GM18517 (cell line): ENCODE data around the gene ZNF559.
A peak's percentile ranks its signal among the peaks of the same experiment; 100 is the strongest.
"Not testable (repeated sequence)": the region's sequence is repeated elsewhere in the genome, so short reads cannot be mapped to it uniquely, and the experiment has no call there.

Source experiments
- ATAC-seq: cut with Tn5 transposase; IDR thresholded peaks from one replicate; pipeline ENCODE4 v1.9.1; 2021; ENCODE audit warnings: mild to moderate bottlenecking, moderate library complexity; ENCODE audit not compliant: unreplicated experiment

ZNF559 gene

GRCh38 chr19:9323919-9324583 lies at the start of gene ZNF559:
ZNF559 (plus strand) TSS chr19:9324179; CDS start chr19:9338550, 14,371 bp downstream.
- peak; percentile 96 for ATAC-seq

GRCh38 chr19:9283485-9283884 lies 40.5 kb upstream of the ZNF559 start:
- ATAC-seq, result not testable (repeated sequence)

GRCh38 chr19:9289231-9289884 lies 34.6 kb upstream of the ZNF559 start:
- no peak for ATAC-seq

- ATAC-seq, result no peak
Measured at GRCh38 chr19:9295411-9295849, 28.5 kb upstream of the ZNF559 start.

- ATAC-seq, result no peak
Measured at GRCh38 chr19:9296336-9296735, 27.6 kb upstream of the ZNF559 start.

GRCh38 chr19:9306443-9306842 lies 17.5 kb upstream of the ZNF559 start:
- no peak for ATAC-seq

- no peak for ATAC-seq
Measured at GRCh38 chr19:9308091-9308770, 15.7 kb upstream of the ZNF559 start.

GRCh38 chr19:9309139-9309973 lies 14.6 kb upstream of the ZNF559 start, which contains the start of gene ZNF699:
ZNF699 (minus strand) TSS chr19:9309838; CDS start chr19:9305119, 4,719 bp downstream.
- ATAC-seq, result peak; percentile 88

GRCh38 chr19:9309974-9310446 lies 14.0 kb upstream of the ZNF559 start:
- ATAC-seq, result peak; percentile 42

GRCh38 chr19:9313756-9314155 lies 10.2 kb upstream of the ZNF559 start:
- ATAC-seq, result no peak

- ATAC-seq, result no peak
Measured at GRCh38 chr19:9321338-9321737, 2.6 kb upstream of the ZNF559 start.

- ATAC-seq, result not testable (repeated sequence)
Measured at GRCh38 chr19:9321756-9322155, 2.2 kb upstream of the ZNF559 start.

- not testable (repeated sequence) for ATAC-seq
Measured at GRCh38 chr19:9322201-9322600, 1.8 kb upstream of the ZNF559 start.

- peak; percentile 34 for ATAC-seq
Measured at GRCh38 chr19:9323557-9323918, 441 bp upstream of the ZNF559 start.

- ATAC-seq, result no peak
Measured at GRCh38 chr19:9324584-9324962, 594 bp downstream of the ZNF559 start.

GRCh38 chr19:9329999-9330398 lies 6.0 kb downstream of the ZNF559 start:
- ATAC-seq, result no peak

GRCh38 chr19:9342610-9343304 lies 18.8 kb downstream of the ZNF559 start:
- no peak for ATAC-seq

GRCh38 chr19:9345005-9345404 lies 21.0 kb downstream of the ZNF559 start:
- ATAC-seq, result no peak

GRCh38 chr19:9348253-9348652 lies 24.3 kb downstream of the ZNF559 start:
- no peak for ATAC-seq

GRCh38 chr19:9348671-9349070 lies 24.7 kb downstream of the ZNF559 start:
- ATAC-seq, result no peak
